Pericardium fibroblast (primary cell): Measurements from ENCODE around the gene GTPBP8. TPM values are rescaled to one million over a fixed set of nuclear protein-coding genes. Genes with fewer than 3 reads are reported as not detected.

Experiments used
- total RNA-seq: library from RNA; depleted of rRNA; stranded (reverse); fragments of >200 nt; gene quantifications from 2 replicates; pipeline ENCODE4 v1.2.3, GENCODE V29; 2015

GTPBP8 gene
- 18.6 and 21.4 TPM in 2 replicates for total RNA-seq

GRCh38 chr3:112990672-112991602 is at the start of gene GTPBP8:
TSS of gene GTPBP8 (plus strand) at chr3:112990984. CDS start at chr3:112991000, 16 bp downstream.

GRCh38 chr3:112974894-112975293 is 15.9 kb upstream of the GTPBP8 start, which contains the start of gene CD200R1:
TSS of gene CD200R1 (minus strand) at chr3:112975103. CDS start at chr3:112974857, 246 bp downstream.

Other genes with a start within 250 kb of the GTPBP8 start
- gene CD200R1L, start 144.1 kb upstream of the GTPBP8 start, total RNA-seq = not detected in 2 replicates
- not detected in 2 replicates for gene CD200R1, start 15.9 kb upstream of the GTPBP8 start, total RNA-seq
- 13.2 and 49.4 TPM in 2 replicates for gene BOC, start 220.6 kb downstream of the GTPBP8 start, total RNA-seq